WERI-Rb-1 (cell line): ENCODE results near the gene GNAQ.

Source experiments
- DNase-seq: peaks from one replicate; pipeline ENCODE4 v3.0.0-alpha.2; 2020
- H3K27ac ChIP-seq: fragments of 250-450 bp; sonication (Bioruptor Pico); 2 replicates; pipeline ENCODE4 v1.5.1; 2020; ENCODE audit warnings: mild to moderate bottlenecking, moderate library complexity
- H3K27me3 ChIP-seq: fragments of 250-450 bp; sonication (Bioruptor Pico); 2 replicates; pipeline ENCODE4 v1.5.1; 2021; ENCODE audit warnings: mild to moderate bottlenecking, low read depth, moderate library complexity; ENCODE audit not compliant: insufficient read depth, severe bottlenecking
- H3K36me3 ChIP-seq: fragments of 250-450 bp; sonication (Bioruptor Pico); 2 replicates; pipeline ENCODE4 v1.5.1; 2020; ENCODE audit warnings: mild to moderate bottlenecking, moderate library complexity
- H3K4me3 ChIP-seq: 2 replicates; pipeline ENCODE4 v1.5.1; 2011; ENCODE audit warnings: low read depth, mild to moderate bottlenecking, control low read depth, low read length
- H3K9me3 ChIP-seq: fragments of 250-450 bp; sonication (Bioruptor Pico); 2 replicates; pipeline ENCODE4 v1.5.1; 2021; ENCODE audit warnings: mild to moderate bottlenecking, moderate library complexity; ENCODE audit not compliant: severe bottlenecking
- TF ChIP-seq, protein P1 (sequence below): IDR thresholded peaks from 2 replicates; pipeline ENCODE4 v1.5.1; 2011; ENCODE audit warnings: low read depth, mild to moderate bottlenecking, control low read depth, inconsistent platforms, low read length

The GNAQ gene

DNA sequence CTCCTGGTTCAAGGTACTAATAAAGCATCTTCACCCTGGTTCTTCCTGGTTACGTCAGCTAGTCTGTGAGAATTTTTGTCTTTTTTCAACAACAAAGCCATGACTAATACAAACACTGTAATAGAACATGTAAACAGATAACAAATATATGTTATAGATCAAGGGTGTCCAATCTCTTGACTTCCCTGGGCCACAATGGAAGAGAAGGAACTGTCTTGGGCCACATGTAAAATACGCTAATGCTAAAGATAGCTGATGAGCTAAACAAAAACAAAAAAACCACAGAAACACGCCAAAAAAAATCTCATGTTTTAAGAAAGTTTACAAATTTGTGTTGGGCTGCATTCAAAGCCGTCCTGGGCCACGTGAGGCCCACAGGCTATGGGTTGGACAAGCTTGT is 259.0 kb downstream of the GNAQ start:
- Histone ChIP-seq H3K4me3 (no peak overlapping the region), H3K27ac (no peak overlapping the region), H3K9me3 (no peaks in the 10 kb centered on the region), H3K36me3 (no peaks in the 10 kb centered on the region), H3K27me3 (no peaks in the 10 kb centered on the region)
- DNase-seq: no peak
- TF ChIP-seq, protein P1, sequence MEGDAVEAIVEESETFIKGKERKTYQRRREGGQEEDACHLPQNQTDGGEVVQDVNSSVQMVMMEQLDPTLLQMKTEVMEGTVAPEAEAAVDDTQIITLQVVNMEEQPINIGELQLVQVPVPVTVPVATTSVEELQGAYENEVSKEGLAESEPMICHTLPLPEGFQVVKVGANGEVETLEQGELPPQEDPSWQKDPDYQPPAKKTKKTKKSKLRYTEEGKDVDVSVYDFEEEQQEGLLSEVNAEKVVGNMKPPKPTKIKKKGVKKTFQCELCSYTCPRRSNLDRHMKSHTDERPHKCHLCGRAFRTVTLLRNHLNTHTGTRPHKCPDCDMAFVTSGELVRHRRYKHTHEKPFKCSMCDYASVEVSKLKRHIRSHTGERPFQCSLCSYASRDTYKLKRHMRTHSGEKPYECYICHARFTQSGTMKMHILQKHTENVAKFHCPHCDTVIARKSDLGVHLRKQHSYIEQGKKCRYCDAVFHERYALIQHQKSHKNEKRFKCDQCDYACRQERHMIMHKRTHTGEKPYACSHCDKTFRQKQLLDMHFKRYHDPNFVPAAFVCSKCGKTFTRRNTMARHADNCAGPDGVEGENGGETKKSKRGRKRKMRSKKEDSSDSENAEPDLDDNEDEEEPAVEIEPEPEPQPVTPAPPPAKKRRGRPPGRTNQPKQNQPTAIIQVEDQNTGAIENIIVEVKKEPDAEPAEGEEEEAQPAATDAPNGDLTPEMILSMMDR: no peak

DNA sequence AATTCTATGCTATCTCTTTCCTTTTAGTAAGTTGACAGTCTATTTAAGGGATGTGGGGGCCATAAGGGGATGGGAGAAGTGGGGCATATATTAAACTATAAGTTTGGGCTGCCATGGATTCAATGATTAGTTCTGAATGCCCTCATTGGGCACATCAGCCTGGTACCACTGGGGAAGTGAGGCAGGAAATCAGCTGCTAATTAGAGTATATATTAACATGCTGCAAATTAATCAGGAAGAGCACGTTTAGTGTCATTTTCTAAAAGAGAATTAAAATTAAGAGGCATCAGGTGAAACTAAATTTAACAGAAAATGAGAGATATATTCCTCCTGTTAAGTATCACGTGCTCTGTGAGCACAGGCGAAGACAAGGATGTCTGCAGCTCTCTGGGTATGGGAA is 260.4 kb downstream of the GNAQ start:
- Histone ChIP-seq H3K4me3 (no peak overlapping the region), H3K27me3 (no peaks in the 10 kb centered on the region), H3K27ac (no peak overlapping the region), H3K36me3 (no peaks in the 10 kb centered on the region), H3K9me3 (no peaks in the 10 kb centered on the region)
- DNase-seq: no peak
- TF ChIP-seq, protein P1: no peak

DNA sequence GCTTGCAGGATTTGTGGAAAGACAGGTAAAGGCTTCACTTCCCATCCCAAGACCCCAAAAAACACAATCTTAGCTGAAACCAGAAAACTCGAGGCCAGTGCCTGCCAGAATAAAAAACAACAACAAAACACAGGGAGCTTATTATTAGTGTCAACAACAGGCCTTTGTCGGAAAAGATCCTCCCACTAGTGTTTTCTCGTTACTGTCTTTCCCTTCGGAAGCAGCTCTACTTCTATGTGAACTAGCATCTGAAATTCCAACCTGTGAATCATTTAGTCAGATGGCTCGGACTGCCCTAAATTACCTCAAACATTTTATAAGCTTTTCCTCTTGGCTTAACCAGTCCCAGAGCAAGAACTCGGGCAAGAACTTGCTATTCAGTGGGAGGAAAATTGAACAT is 261.3 kb downstream of the GNAQ start:
- H3K27me3 ChIP-seq: no peaks in the 10 kb centered on the region
- no peaks in the 10 kb centered on the region for H3K9me3 ChIP-seq
- TF ChIP-seq, protein P1: no peak
- DNase-seq: no peak
- H3K36me3 ChIP-seq: no peaks in the 10 kb centered on the region
- H3K27ac ChIP-seq: no peak overlapping the region
- no peak overlapping the region for H3K4me3 ChIP-seq

DNA sequence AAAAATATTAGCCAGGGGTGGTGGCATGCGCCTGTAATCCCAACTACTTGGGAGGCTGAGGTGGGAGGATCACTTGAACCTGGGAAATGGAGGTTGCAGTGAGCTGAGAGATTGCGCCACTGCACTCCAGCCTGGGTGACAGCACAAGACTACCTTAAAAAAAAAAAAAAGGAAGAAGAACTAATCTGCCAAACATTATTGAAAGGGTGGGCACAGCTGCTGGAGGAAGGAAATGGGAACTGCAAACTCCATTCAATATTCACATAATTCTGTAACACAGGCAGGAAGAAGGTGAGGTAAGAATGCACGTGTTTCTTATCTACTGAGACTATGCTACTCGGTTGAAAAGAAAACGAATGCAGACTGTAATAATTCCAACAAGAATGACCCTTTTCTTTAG is 262.4 kb downstream of the GNAQ start:
- Histone ChIP-seq H3K27me3 (no peaks in the 10 kb centered on the region), H3K36me3 (no peaks in the 10 kb centered on the region), H3K27ac (no peak overlapping the region), H3K9me3 (no peaks in the 10 kb centered on the region), H3K4me3 (no peak overlapping the region)
- TF ChIP-seq, protein P1: no peak
- no peak for DNase-seq

DNA sequence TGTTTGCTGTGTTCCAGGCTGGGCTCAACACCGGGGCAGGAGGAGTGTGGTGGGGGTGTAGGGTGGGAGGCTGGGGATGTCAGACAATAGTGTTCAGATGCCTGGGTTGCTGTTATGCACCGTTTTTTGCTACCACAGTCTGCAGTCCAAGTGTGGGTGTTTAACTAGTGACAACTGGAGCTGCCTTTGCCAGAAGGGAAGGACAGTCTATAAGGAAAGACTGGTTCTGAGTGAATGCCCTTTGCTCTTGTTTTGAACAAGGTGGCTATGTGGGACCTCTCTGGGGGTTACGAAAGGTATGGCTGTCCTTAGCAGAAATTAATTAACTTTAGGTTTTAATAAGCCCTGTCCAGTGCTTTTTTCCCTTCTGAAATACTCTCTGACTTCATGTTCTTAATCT is 265.0 kb downstream of the GNAQ start:
- H3K27ac ChIP-seq: no peak overlapping the region
- TF ChIP-seq, protein P1: no peak
- no peak overlapping the region for H3K4me3 ChIP-seq

DNA sequence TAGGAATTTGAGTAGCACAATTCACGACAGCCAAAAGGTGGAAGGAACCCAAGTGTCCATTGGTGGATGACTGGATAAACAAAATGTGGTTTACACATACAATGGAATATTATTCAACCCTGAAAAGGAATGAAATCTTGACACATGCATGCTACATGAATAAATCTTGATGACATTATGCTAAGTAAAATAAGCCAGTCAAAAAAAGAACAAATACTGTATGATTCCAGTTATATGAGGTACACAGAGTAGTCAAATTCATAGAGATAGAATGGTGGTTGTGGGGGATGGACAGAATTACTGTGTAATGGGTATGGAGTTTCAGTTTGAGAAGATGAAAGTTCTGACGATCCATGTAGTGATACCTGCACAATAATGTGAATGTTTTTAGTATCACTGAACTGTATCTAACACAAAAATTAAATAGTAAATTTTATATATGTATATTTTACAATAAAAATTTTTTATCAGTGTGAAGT is 265.8 kb downstream of the GNAQ start:
- no peak for DNase-seq
- TF ChIP-seq, protein P1: no peak
- no peaks in the 10 kb centered on the region for H3K9me3 ChIP-seq

More for the DNA sequence above, 265.0 kb downstream of the GNAQ start:
- Histone ChIP-seq H3K36me3 (no peaks in the 10 kb centered on the region), H3K27me3 (no peaks in the 10 kb centered on the region), H3K9me3 (no peaks in the 10 kb centered on the region)
- no peak for DNase-seq

More for the DNA sequence above, 265.8 kb downstream of the GNAQ start:
- Histone ChIP-seq H3K27ac (no peak overlapping the region), H3K27me3 (no peaks in the 10 kb centered on the region), H3K4me3 (no peak overlapping the region), H3K36me3 (no peaks in the 10 kb centered on the region)
